Measurements from ENCODE around the gene PLEKHG3.

GRCh38 chr14:64706119-64706592 lies 1.9 kb downstream of the PLEKHG3 start:
- no peak for TF ChIP-seq EZH2 (IDR thresholded peaks at IDR 0.05; ENCODE audit: low read depth)
- TF ChIP-seq, protein P1, sequence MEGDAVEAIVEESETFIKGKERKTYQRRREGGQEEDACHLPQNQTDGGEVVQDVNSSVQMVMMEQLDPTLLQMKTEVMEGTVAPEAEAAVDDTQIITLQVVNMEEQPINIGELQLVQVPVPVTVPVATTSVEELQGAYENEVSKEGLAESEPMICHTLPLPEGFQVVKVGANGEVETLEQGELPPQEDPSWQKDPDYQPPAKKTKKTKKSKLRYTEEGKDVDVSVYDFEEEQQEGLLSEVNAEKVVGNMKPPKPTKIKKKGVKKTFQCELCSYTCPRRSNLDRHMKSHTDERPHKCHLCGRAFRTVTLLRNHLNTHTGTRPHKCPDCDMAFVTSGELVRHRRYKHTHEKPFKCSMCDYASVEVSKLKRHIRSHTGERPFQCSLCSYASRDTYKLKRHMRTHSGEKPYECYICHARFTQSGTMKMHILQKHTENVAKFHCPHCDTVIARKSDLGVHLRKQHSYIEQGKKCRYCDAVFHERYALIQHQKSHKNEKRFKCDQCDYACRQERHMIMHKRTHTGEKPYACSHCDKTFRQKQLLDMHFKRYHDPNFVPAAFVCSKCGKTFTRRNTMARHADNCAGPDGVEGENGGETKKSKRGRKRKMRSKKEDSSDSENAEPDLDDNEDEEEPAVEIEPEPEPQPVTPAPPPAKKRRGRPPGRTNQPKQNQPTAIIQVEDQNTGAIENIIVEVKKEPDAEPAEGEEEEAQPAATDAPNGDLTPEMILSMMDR (conservative IDR thresholded peaks at IDR 0.05): no peak
